ENCODE measurements around the gene SMIM23.

DNA sequence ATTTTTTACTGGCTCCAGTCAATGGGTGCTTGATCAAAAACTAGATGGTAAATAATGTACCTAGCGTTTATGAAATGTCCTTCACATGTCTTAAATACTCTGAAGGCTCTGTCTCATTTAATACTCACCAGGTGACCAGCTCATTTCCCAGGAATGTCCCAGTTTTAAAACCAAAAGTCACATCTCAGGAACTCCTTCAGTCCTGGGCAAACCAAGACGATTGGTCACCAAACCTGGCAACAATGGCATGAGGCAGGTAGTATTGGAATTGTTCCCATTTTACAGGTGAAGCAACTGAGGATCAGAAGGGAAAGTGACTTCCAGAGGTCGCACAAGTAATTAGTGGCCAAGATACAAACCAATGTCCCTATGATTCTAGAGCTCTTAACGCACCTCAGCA, 27.7 kb downstream of the SMIM23 start:
- TF ChIP-seq, protein P1, sequence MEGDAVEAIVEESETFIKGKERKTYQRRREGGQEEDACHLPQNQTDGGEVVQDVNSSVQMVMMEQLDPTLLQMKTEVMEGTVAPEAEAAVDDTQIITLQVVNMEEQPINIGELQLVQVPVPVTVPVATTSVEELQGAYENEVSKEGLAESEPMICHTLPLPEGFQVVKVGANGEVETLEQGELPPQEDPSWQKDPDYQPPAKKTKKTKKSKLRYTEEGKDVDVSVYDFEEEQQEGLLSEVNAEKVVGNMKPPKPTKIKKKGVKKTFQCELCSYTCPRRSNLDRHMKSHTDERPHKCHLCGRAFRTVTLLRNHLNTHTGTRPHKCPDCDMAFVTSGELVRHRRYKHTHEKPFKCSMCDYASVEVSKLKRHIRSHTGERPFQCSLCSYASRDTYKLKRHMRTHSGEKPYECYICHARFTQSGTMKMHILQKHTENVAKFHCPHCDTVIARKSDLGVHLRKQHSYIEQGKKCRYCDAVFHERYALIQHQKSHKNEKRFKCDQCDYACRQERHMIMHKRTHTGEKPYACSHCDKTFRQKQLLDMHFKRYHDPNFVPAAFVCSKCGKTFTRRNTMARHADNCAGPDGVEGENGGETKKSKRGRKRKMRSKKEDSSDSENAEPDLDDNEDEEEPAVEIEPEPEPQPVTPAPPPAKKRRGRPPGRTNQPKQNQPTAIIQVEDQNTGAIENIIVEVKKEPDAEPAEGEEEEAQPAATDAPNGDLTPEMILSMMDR (conservative IDR thresholded peaks at IDR 0.05): no peak
- TF ChIP-seq EZH2 (IDR thresholded peaks at IDR 0.05; ENCODE audit: low read depth): no peak
